Raji (cell line): ENCODE data around the gene MCRIP1.

Source experiments
- POLR2A ChIP-seq: IDR thresholded peaks from 2 replicates; pipeline ENCODE4 v1.6.1; 2011; ENCODE audit warnings: low read depth, low read length, control low read depth; ENCODE audit not compliant: insufficient read depth

The MCRIP1 gene

GRCh38 chr17:81837641-81838040 lies 4.5 kb upstream of the MCRIP1 start:
- TF ChIP-seq POLR2A: no peak

GRCh38 chr17:81834831-81835267 lies 1.8 kb upstream of the MCRIP1 start, which contains the start of gene PPP1R27:
PPP1R27 (minus strand) TSS chr17:81835050; CDS start chr17:81834953, 97 bp downstream.
- no peak for TF ChIP-seq POLR2A

DNA sequence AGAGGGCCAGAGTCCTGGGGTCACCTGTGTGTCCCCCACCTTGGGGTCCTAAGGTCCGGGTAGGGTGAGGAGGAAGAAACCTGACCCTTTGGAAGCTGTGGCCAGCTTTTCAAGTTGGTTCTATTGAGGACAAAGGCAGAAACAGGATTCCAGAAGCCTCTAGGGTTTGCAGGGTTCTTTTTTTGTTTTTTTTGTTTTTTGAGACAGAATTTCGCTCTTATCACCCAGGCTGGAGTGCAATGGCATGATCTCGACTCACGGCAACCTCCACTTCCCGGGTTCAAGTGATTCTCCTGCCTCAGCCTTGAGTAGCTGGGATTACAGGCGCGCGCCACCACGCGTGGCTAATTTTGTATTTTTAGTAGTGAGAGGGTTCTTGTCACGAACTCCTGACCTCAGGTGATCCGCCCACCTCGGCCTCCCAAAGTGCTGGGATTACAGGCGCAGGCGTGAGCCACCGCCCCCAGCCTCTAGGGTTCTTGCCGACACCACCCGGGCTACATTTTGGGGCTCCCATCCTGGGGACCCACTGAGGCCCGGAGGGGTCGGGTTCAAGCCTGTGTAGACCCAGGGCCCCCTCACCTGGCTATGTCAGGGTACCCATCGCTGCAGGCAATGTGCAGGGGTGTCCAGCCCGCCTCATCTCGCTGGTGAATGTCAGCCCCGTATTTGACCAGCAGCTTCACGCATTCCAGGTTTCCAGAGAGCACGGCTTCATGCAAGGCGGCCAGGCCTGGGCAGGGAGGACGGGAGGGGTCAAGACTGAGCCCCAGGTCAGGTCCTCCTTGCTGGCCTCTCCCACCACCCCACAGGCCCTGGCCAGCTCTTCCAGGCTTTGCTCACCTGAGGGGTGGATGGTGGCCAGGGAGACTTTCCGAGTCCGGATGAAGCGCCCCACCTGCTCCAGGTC lies 1.1 kb upstream of the MCRIP1 start:
- TF ChIP-seq POLR2A: no peak

- no peak; the same call in 1 of the 2 replicates for TF ChIP-seq POLR2A
Measured at GRCh38 chr17:81832608-81833159, 407 bp downstream of the MCRIP1 start.

DNA sequence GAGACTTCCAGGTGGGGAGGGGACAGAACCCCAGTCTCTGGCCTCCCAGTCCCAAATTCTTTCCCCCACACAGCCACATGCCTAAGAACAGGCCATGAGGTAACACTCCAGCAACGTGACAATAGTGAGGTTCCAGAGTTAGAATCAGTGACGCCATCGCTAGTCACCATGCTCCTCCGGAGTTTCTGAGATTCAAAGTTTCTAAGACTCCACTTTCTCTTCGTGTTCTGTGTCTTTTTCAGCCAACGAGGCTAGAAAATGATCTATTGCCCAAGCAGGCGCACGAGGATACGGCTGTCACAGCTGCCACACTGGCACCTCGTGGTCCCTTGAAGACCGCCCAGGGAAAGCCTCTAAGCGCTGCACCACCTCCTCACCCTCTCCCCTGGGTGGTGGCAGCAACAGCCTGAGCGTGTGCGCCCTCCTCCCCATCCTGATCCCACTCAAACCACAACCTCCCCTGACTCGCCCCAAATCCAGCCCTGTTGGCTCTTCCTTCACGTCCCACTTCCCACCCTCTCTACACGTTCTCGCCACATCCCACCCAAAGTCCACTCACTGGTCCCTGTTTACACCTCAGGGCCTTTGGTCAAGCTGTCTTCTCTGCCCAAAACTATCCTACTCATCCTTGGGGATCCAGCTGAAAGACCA lies 1.0 kb downstream of the MCRIP1 start:
- TF ChIP-seq POLR2A: peak; percentile 61; the same call in 1 of the 2 replicates

DNA sequence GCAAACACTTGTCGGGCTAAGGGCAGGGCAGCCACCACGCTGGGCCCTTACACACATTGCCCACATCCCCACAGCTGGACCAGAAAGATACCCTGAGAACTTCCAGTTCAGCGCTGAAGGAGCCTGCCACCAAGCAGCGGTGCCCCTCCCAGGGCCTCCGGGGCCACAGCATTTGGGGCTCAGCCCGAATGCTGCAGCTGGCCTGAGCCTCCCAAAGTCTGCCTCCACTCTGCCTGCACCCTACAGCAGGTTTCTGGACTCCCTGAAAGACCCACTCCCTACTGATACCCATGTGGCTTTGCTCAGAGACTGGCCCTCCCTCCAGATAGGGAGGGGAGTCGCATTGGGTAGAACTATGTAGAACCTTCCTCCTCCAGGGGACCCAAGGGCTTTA lies 1.5 kb downstream of the MCRIP1 start:
- TF ChIP-seq POLR2A: no peak

- 0 out of 2 replicates have a peak, but pooled peaks have one; percentile 29 for TF ChIP-seq POLR2A
Measured at GRCh38 chr17:81829858-81830257, 3.2 kb downstream of the MCRIP1 start.

- TF ChIP-seq POLR2A: no peak
Measured at GRCh38 chr17:81828656-81829055, 4.4 kb downstream of the MCRIP1 start.

- TF ChIP-seq POLR2A: no peak
Measured at GRCh38 chr17:81825841-81826466, 7.1 kb downstream of the MCRIP1 start.

GRCh38 chr17:81824595-81824994 lies 8.5 kb downstream of the MCRIP1 start:
- TF ChIP-seq POLR2A: no peak

- TF ChIP-seq POLR2A: no peak
Measured at GRCh38 chr17:81823820-81824550, 9.1 kb downstream of the MCRIP1 start.

DNA sequence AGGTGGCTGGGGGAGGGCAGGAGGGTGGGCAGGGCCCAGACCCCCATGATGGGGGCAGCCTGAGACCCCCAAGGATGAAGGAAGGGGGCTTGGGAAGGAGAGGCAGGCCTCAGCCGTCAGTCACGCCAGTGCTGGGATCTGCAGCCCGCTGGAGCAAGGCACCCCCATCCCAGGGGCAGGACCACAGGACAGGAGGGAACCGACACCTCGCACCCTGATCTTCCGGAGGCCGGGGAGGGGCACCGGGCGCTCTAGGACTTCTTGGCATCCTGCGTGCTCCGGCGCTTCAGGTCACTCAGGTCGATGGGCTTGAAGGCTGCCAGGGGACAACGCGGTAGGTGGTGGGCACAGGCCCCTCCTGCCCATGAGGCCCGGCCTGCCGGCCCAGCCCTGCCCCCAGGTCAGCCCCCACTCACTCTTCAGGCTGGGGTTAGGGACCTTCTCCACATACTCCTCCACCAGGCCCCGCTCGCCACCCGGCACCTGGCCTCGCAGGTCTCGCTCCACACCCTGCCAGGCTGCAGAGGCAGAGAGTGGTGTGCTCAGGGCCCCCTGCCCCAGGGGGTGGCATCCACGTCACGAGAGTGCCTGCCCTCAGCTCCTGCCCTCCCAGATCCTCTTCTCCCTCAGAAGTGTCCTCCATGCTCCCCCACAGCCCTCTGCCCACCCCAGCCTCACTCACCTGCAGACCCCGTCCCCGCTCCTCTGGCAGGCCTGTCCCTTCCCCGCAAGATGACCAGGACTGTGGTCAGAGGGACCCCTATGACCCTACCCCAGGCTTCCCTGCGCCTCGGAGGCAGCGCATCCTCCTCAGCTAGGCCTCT lies 9.9 kb downstream of the MCRIP1 start:
- no peak for TF ChIP-seq POLR2A

GRCh38 chr17:81822312-81822637 lies 10.8 kb downstream of the MCRIP1 start:
- TF ChIP-seq POLR2A: no peak
